K562 (cell line): ENCODE results near the gene PIANP. TPM values are rescaled to one million over a fixed set of nuclear protein-coding genes. Genes with fewer than 3 reads are reported as not detected.

Experiments used
- CEBPB ChIP-seq: fragments of 450-650 bp; IDR thresholded peaks from 2 replicates; pipeline ENCODE4 v1.6.1; 2016; ENCODE audit warnings: missing genetic modification characterization, missing compliant biosample characterization
- EP300 ChIP-seq: IDR thresholded peaks from 2 replicates; pipeline ENCODE4 v1.6.1; 2012; ENCODE audit warnings: low read length, improper control_type of control experiment
- JUND ChIP-seq, 2 experiments: IDR thresholded peaks; 2 replicates in 1 of 2; 3 replicates in 1 of 2; pipeline ENCODE4 v1.6.1; 2011; ENCODE audit warnings: borderline replicate concordance in 2 of 2, low read depth in 2 of 2, low read length in 2 of 2, improper control_type of control experiment in 1 of 2, missing biosample characterization in 1 of 2, missing genetic modification characterization in 1 of 2, missing genetic modification reagents in 1 of 2
- KDM1A ChIP-seq, 2 experiments: fragments of 450-650 bp; IDR thresholded peaks; 2 replicates each; pipeline ENCODE4 v1.6.1; 2016; ENCODE audit warnings: mild to moderate bottlenecking in 2 of 2
- MTA1 ChIP-seq: fragments of 450-650 bp; IDR thresholded peaks from 2 replicates; pipeline ENCODE4 v1.6.1; 2017; ENCODE audit warnings: borderline replicate concordance
- NCOA6 ChIP-seq: fragments of 450-650 bp; IDR thresholded peaks from 2 replicates; pipeline ENCODE4 v1.6.1; 2017; ENCODE audit warnings: mild to moderate bottlenecking
- NCOR1 ChIP-seq: fragments of 450-650 bp; IDR thresholded peaks from 2 replicates; pipeline ENCODE4 v1.6.1; 2016; ENCODE audit warnings: mild to moderate bottlenecking, moderate library complexity
- polyA plus RNA-seq, 8 experiments: library from polyadenylated mRNA; depleted of rRNA in 4 of 8; stranded (reverse) in 5 of 8; unstranded in 3 of 8; fragments of >200 nt; fragmentation: Nextera tagmentation in 2 of 8; fragmentation: Illumina TruSeq in 1 of 8; extraction: Ambion mirVana in 2 of 8; extraction: Trizol in 1 of 8; gene quantifications; 2 replicates each; pipeline versions ENCODE4 v1.2.1 to v1.2.3, GENCODE V29; 2011 to 2014; ENCODE audit warnings: inconsistent platforms in 1 of 8, missing spikeins in 1 of 8
- total RNA-seq, 7 experiments: library from RNA; depleted of rRNA in 6 of 7; stranded (reverse); fragments of >200 nt in 6 of 7; fragmentation: Illumina TruSeq in 2 of 7; extraction: Trizol in 2 of 7; gene quantifications; 2 replicates each; pipeline versions ENCODE4 v1.2.1 to v1.2.3, GENCODE V29; 2011 to 2021; ENCODE audit warnings: low replicate concordance in 1 of 7
- TF ChIP-seq, protein P1 (sequence below), 2 experiments: fragments of 450-650 bp in 1 of 2; sonication (generic) in 1 of 2; formaldehyde crosslinking in 1 of 2; IDR thresholded peaks in 1 of 2; conservative IDR thresholded peaks in 1 of 2; 2 replicates each; pipeline versions ENCODE4 v1.6.1 to v1.8.1; 2016 to 2023; ENCODE audit warnings: mild to moderate bottlenecking in 2 of 2, moderate library complexity in 2 of 2, inconsistent platforms in 1 of 2, missing genetic modification reagents in 1 of 2
- TF ChIP-seq, protein P2 (sequence below), 2 experiments: fragments of 450-650 bp; IDR thresholded peaks; 2 replicates each; pipeline ENCODE4 v1.6.1; 2016
- TF ChIP-seq, protein P3 (sequence below): fragments of 450-650 bp; IDR thresholded peaks from 2 replicates; pipeline ENCODE4 v1.6.1; 2016; ENCODE audit warnings: mild to moderate bottlenecking
- TF ChIP-seq, protein P4 (sequence below): fragments of 200-600 bp; sonication (generic); IDR thresholded peaks from one replicate; pipeline ENCODE4 v1.6.1; 2012; ENCODE audit warnings: mild to moderate bottlenecking, low read depth, low read length, inconsistent platforms

PIANP gene
- total and polyA plus RNA-seq, 9 of the 15 experiments (the other 6 are each of a cell fraction or from before 2014, with no cell fraction given) = 0.07 TPM; not detected in 8

DNA sequence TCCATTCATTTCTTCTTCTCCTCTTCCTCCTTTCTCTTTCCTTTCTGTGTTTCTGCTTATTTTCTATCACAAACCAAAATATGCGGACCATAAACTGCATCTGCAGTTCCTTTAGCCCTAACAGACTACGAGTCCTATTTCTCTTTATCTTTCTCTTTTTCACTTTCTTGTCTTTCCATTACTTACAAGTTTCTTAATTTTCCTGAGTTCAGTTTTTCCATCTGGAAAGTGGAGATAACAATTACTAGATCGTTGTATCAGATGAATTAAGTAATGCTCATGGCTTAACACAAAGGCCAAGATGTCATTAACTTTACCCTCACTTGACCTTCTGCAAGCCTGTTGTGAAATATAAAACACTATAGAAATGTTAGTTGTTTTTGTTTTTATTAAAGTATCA, 22.2 kb upstream of the PIANP start (continued):
- TF ChIP-seq, protein P1, sequence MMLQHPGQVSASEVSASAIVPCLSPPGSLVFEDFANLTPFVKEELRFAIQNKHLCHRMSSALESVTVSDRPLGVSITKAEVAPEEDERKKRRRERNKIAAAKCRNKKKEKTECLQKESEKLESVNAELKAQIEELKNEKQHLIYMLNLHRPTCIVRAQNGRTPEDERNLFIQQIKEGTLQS (IDR thresholded peaks at IDR 0.05) = peak; percentile 20; the same call in 1 of the 2 replicates
- TF ChIP-seq, protein P1 (CRISPR knock-in tag; conservative IDR thresholded peaks at IDR 0.05) = no peak
- TF ChIP-seq NCOA6 (no peak), JUND (IDR thresholded peaks at IDR 0.05; ENCODE audit: borderline replicate concordance, low read depth, low read length) (0 out of 2 replicates have a peak, but pooled peaks have one; percentile 16), JUND (tag; IDR thresholded peaks at IDR 0.05; ENCODE audit: borderline replicate concordance, low read depth, low read length) (no peak), CEBPB (tag) (peak; percentile 87), EP300 (peak; percentile 59; the same call in 1 of the 2 replicates), NCOR1 (peak; percentile 71), MTA1 (0 out of 2 replicates have a peak, but pooled peaks have one; percentile 11), KDM1A (IDR thresholded peaks at IDR 0.05) (peak in 1 of 2 experiments; percentile 16; a peak in 1 of 4 replicates)
- TF ChIP-seq, protein P2, sequence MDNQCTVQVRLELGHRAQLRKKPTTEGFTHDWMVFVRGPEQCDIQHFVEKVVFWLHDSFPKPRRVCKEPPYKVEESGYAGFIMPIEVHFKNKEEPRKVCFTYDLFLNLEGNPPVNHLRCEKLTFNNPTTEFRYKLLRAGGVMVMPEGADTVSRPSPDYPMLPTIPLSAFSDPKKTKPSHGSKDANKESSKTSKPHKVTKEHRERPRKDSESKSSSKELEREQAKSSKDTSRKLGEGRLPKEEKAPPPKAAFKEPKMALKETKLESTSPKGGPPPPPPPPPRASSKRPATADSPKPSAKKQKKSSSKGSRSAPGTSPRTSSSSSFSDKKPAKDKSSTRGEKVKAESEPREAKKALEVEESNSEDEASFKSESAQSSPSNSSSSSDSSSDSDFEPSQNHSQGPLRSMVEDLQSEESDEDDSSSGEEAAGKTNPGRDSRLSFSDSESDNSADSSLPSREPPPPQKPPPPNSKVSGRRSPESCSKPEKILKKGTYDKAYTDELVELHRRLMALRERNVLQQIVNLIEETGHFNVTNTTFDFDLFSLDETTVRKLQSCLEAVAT (IDR thresholded peaks at IDR 0.05) = 0 out of 4 replicates have a peak, but pooled peaks of 1 of the 2 experiments have one; percentile 17
- TF ChIP-seq, protein P3, sequence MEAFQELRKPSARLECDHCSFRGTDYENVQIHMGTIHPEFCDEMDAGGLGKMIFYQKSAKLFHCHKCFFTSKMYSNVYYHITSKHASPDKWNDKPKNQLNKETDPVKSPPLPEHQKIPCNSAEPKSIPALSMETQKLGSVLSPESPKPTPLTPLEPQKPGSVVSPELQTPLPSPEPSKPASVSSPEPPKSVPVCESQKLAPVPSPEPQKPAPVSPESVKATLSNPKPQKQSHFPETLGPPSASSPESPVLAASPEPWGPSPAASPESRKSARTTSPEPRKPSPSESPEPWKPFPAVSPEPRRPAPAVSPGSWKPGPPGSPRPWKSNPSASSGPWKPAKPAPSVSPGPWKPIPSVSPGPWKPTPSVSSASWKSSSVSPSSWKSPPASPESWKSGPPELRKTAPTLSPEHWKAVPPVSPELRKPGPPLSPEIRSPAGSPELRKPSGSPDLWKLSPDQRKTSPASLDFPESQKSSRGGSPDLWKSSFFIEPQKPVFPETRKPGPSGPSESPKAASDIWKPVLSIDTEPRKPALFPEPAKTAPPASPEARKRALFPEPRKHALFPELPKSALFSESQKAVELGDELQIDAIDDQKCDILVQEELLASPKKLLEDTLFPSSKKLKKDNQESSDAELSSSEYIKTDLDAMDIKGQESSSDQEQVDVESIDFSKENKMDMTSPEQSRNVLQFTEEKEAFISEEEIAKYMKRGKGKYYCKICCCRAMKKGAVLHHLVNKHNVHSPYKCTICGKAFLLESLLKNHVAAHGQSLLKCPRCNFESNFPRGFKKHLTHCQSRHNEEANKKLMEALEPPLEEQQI = 0 out of 2 replicates have a peak, but pooled peaks have one; percentile 28
- TF ChIP-seq, protein P4, sequence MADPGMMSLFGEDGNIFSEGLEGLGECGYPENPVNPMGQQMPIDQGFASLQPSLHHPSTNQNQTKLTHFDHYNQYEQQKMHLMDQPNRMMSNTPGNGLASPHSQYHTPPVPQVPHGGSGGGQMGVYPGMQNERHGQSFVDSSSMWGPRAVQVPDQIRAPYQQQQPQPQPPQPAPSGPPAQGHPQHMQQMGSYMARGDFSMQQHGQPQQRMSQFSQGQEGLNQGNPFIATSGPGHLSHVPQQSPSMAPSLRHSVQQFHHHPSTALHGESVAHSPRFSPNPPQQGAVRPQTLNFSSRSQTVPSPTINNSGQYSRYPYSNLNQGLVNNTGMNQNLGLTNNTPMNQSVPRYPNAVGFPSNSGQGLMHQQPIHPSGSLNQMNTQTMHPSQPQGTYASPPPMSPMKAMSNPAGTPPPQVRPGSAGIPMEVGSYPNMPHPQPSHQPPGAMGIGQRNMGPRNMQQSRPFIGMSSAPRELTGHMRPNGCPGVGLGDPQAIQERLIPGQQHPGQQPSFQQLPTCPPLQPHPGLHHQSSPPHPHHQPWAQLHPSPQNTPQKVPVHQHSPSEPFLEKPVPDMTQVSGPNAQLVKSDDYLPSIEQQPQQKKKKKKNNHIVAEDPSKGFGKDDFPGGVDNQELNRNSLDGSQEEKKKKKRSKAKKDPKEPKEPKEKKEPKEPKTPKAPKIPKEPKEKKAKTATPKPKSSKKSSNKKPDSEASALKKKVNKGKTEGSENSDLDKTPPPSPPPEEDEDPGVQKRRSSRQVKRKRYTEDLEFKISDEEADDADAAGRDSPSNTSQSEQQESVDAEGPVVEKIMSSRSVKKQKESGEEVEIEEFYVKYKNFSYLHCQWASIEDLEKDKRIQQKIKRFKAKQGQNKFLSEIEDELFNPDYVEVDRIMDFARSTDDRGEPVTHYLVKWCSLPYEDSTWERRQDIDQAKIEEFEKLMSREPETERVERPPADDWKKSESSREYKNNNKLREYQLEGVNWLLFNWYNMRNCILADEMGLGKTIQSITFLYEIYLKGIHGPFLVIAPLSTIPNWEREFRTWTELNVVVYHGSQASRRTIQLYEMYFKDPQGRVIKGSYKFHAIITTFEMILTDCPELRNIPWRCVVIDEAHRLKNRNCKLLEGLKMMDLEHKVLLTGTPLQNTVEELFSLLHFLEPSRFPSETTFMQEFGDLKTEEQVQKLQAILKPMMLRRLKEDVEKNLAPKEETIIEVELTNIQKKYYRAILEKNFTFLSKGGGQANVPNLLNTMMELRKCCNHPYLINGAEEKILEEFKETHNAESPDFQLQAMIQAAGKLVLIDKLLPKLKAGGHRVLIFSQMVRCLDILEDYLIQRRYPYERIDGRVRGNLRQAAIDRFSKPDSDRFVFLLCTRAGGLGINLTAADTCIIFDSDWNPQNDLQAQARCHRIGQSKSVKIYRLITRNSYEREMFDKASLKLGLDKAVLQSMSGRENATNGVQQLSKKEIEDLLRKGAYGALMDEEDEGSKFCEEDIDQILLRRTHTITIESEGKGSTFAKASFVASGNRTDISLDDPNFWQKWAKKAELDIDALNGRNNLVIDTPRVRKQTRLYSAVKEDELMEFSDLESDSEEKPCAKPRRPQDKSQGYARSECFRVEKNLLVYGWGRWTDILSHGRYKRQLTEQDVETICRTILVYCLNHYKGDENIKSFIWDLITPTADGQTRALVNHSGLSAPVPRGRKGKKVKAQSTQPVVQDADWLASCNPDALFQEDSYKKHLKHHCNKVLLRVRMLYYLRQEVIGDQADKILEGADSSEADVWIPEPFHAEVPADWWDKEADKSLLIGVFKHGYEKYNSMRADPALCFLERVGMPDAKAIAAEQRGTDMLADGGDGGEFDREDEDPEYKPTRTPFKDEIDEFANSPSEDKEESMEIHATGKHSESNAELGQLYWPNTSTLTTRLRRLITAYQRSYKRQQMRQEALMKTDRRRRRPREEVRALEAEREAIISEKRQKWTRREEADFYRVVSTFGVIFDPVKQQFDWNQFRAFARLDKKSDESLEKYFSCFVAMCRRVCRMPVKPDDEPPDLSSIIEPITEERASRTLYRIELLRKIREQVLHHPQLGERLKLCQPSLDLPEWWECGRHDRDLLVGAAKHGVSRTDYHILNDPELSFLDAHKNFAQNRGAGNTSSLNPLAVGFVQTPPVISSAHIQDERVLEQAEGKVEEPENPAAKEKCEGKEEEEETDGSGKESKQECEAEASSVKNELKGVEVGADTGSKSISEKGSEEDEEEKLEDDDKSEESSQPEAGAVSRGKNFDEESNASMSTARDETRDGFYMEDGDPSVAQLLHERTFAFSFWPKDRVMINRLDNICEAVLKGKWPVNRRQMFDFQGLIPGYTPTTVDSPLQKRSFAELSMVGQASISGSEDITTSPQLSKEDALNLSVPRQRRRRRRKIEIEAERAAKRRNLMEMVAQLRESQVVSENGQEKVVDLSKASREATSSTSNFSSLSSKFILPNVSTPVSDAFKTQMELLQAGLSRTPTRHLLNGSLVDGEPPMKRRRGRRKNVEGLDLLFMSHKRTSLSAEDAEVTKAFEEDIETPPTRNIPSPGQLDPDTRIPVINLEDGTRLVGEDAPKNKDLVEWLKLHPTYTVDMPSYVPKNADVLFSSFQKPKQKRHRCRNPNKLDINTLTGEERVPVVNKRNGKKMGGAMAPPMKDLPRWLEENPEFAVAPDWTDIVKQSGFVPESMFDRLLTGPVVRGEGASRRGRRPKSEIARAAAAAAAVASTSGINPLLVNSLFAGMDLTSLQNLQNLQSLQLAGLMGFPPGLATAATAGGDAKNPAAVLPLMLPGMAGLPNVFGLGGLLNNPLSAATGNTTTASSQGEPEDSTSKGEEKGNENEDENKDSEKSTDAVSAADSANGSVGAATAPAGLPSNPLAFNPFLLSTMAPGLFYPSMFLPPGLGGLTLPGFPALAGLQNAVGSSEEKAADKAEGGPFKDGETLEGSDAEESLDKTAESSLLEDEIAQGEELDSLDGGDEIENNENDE = no peak
